Fibroblast of the aortic adventitia (primary cell): Measurements from ENCODE around the gene TNNT2. TPM values are rescaled to one million over a fixed set of nuclear protein-coding genes. Genes with fewer than 3 reads are reported as not detected.

Source experiments
- DNase-seq: peaks from one replicate; pipeline ENCODE4 v3.0.0-alpha.2; 2010; ENCODE audit warnings: low read depth
- H3K4me3 ChIP-seq: 2 replicates; pipeline ENCODE4 v1.5.1; 2011; ENCODE audit warnings: low read depth, mild to moderate bottlenecking, control low read depth, low read length, moderate library complexity
- CTCF ChIP-seq: IDR thresholded peaks from 2 replicates; pipeline ENCODE4 v1.5.1; 2011; ENCODE audit warnings: mild to moderate bottlenecking, low read length, control low read depth, inconsistent platforms; ENCODE audit not compliant: insufficient read depth
- total RNA-seq: library from RNA; depleted of rRNA; stranded (reverse); fragments of >200 nt; gene quantifications from 2 replicates; pipeline ENCODE4 v1.2.3, GENCODE V29; 2012; ENCODE audit warnings: low replicate concordance

Gene TNNT2
- total RNA-seq, 1 donor = 0.09 TPM

GRCh38 chr1:201360901-201361651 lies 16.4 kb downstream of the TNNT2 start:
- no peak for TF ChIP-seq CTCF
- DNase-seq = no peak
- H3K4me3 ChIP-seq = no peak overlapping the region

- H3K4me3 ChIP-seq = no peak overlapping the region
- no peak for DNase-seq
- TF ChIP-seq CTCF = no peak
These were observed 17.0 kb downstream of the TNNT2 start for GRCh38 chr1:201360486-201360885.

GRCh38 chr1:201359873-201360210 lies 17.6 kb downstream of the TNNT2 start:
- DNase-seq = no peak

GRCh38 chr1:201359031-201359872 lies 18.2 kb downstream of the TNNT2 start:
- no peak for DNase-seq
- no peak for TF ChIP-seq CTCF
- no peak overlapping the region for H3K4me3 ChIP-seq

More at GRCh38 chr1:201359873-201360210, 17.6 kb downstream of the TNNT2 start:
- no peak for TF ChIP-seq CTCF
- no peak overlapping the region for H3K4me3 ChIP-seq

- DNase-seq = peak; percentile 57
- TF ChIP-seq CTCF = no peak
- no peak overlapping the region for H3K4me3 ChIP-seq
These were observed 18.9 kb downstream of the TNNT2 start for GRCh38 chr1:201358596-201358995.

- H3K4me3 ChIP-seq = no peak overlapping the region
- no peak for DNase-seq
- TF ChIP-seq CTCF = no peak
These were observed 19.7 kb downstream of the TNNT2 start for GRCh38 chr1:201357636-201358348.
